OCI-LY7 (cell line): Measurements from ENCODE around the gene NDUFAF2.

Source experiments
- EZH2phosphoT487 ChIP-seq: fragments of 200-600 bp; sonication (generic); IDR thresholded peaks from 2 replicates; pipeline ENCODE4 v1.6.1; 2018; ENCODE audit warnings: low read depth, borderline replicate concordance, mild to moderate bottlenecking, mixed run types, antibody characterized with exemption, low read length, moderate library complexity, mixed read lengths
- TF ChIP-seq, protein P1 (sequence below): fragments of 200-600 bp; sonication (generic); conservative IDR thresholded peaks from 2 replicates; pipeline ENCODE4 v1.5.1; 2014; ENCODE audit warnings: mild to moderate bottlenecking, antibody characterized with exemption, low read length, moderate library complexity, mixed read lengths

DNA sequence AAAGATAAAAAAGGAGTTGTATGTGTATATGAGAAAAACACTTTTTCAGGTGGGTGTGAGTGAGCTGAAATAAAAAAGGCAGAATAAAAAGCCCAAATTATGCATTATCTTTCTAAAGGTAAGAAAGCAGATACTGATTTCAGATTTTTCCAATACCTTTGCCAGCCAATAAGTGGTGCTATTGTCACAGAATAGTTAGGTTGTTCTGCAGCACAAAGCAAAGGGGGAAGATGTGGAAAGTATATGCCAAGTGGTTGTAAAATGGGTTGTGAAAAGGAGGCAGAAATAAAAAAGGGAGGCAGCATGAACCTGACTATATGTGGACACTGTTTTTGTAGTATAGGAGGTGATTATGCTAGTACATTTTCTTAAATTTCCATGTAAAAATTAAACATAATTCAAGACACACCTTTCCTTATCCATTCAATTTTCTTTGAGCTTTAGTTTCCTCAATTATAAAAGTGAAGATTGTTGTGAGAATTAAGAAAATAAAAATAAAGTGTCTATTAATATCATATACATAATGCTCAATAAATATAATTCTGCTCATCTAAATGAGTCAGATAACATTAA lies 110.5 kb downstream of the NDUFAF2 start:
- TF ChIP-seq, protein P1, sequence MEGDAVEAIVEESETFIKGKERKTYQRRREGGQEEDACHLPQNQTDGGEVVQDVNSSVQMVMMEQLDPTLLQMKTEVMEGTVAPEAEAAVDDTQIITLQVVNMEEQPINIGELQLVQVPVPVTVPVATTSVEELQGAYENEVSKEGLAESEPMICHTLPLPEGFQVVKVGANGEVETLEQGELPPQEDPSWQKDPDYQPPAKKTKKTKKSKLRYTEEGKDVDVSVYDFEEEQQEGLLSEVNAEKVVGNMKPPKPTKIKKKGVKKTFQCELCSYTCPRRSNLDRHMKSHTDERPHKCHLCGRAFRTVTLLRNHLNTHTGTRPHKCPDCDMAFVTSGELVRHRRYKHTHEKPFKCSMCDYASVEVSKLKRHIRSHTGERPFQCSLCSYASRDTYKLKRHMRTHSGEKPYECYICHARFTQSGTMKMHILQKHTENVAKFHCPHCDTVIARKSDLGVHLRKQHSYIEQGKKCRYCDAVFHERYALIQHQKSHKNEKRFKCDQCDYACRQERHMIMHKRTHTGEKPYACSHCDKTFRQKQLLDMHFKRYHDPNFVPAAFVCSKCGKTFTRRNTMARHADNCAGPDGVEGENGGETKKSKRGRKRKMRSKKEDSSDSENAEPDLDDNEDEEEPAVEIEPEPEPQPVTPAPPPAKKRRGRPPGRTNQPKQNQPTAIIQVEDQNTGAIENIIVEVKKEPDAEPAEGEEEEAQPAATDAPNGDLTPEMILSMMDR, result peak; percentile 80
- no peak for TF ChIP-seq EZH2phosphoT487
